Dermis blood vessel endothelial cell (primary cell): Measurements from ENCODE around the gene WASHC2A. TPM values are rescaled to one million over a fixed set of nuclear protein-coding genes. Genes with fewer than 3 reads are reported as not detected.
"Not testable (repeated sequence)": the region's sequence is repeated elsewhere in the genome, so short reads cannot be mapped to it uniquely, and the experiment has no call there.

ENCODE experiments used
- DNase-seq: peaks from one replicate; pipeline ENCODE4 v3.0.0; 2010
- total RNA-seq: library from RNA; depleted of rRNA; stranded (reverse); fragments of >200 nt; gene quantifications from 2 replicates; pipeline ENCODE4 v1.2.3, GENCODE V29; 2014

The WASHC2A gene
- total RNA-seq, 1 donor from 2014 or later, result 45.3 TPM

DNA sequence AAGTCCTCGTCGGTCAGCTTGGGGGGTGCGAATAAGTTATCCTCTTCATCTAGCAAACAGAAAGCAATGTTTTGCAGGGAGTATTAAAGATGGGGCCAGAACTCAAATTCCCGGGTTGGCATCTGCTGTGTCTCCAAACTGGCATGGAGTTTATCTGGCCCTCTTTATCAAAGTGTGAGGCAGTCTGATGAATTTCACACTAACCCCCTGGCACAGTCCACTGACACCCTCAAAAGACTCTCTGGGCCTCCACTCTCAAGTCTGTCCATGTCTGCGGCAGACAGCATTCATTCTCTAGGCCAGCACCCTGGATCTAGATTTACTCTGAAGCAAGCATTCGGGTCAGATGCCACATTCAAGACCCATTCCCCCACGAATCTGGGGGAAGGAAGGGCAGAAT is 6.2 kb upstream of the WASHC2A start:
- DNase-seq, result not testable (repeated sequence)

DNA sequence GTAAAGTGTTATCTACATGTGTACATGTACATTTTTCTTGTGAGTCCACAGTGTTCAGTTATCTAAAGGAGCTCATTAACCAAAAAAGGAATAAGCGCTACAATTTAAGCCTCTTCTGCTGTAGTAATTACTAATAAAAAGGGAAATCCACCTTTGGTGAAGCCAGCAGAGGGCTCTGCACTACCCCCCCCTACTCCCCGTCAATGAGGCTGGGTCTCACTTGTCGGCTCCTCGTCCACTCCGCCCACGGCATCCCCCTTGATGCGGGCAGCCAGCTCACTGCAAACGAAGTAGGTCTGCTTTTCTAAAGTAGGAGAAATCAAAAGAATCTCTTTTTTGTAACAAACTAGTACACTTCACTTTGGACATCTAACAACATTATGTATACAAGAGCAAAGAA is 4.7 kb upstream of the WASHC2A start:
- DNase-seq, result peak; percentile 4

DNA sequence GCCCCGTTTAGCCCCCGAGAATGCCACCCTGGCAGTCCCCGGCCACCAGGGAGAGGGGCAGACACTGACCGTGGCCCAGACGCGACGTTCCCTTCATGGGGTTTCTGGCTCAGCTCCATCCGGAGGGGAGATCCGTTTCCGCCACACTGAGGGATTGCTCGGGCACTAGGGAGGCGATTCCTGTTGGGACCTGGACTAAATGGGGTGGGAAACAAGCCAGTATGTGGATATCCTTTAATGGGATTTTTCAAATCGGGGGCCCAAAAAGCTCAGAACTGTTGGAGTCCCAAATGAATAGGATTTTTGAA is 552 bp downstream of the WASHC2A start:
- not testable (repeated sequence) for DNase-seq

DNA sequence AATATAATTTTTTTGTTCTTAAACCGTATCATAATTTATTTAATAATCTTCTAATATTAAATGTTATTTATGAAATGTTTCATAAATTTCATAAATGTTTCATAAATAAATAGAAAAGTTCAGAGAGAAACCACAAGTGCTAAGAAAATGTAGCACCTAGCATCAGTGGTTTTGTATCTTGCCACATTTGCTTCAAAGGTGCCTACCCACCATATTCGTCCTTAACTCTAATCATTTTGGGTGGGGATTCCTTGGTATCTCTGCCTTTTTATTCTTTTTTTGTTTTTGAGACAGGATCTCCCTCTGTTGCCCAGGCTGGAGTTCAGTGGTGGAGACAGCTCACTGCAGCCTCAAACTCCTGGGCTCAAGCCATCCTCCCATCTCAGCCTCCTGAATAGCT is 7.4 kb downstream of the WASHC2A start:
- DNase-seq, result not testable (repeated sequence)

DNA sequence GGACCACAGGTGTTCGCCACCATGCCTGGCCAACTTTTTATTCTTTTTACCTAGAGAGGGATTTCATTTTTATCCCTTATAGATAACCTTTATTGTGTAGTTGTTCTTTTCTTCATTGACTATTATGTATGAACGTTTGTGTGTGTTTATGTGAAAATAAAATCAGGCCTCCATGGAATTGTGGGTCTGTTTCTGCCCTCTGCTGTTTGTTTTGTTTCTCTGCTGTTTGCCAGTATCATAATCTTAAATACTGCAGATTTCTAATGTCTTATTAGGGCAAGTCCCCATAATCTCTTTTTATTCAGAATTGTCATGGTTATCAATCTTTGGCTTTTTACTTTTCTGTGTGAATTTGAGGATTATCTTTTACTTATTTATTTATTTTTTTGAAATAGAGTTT is 7.8 kb downstream of the WASHC2A start:
- not testable (repeated sequence) for DNase-seq

DNA sequence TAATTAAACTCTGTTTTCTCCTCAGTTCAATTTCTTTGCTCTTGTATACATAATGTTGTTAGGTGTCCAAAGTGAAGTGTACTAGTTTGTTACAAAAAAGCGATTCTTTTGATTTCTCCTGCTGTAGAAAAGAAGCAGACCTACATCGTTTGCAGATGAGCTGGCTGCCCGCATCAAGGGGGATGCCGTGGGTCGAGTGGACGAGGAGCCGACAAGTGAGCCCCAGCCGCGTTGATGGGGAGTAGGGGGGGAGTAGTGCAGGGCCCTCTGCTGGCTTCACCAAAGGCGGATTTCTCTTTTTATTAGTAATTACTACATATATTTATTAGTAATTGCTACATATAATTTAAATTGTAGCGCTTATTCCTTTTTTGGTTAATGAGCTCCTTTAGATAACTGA is 23.6 kb downstream of the WASHC2A start:
- not testable (repeated sequence) for DNase-seq

DNA sequence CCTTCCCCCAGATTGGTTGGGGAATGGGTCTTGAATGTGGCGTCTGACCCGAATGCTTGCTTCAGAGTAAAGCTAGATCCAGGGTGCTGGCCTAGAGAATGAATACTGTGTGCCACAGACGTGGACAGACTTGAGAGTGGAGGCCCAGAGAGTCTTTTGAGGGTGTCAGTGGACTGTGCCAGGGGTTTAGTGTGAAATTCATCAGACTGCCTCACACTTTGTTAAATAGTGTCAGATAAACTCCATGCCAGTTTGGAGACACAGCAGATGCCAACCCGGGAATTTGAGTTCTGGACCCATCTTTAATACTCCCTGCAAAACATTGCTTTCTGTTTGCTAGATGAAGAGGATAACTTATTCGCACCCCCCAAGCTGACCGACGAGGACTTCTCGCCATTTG is 25.2 kb downstream of the WASHC2A start:
- DNase-seq, result not testable (repeated sequence)

DNA sequence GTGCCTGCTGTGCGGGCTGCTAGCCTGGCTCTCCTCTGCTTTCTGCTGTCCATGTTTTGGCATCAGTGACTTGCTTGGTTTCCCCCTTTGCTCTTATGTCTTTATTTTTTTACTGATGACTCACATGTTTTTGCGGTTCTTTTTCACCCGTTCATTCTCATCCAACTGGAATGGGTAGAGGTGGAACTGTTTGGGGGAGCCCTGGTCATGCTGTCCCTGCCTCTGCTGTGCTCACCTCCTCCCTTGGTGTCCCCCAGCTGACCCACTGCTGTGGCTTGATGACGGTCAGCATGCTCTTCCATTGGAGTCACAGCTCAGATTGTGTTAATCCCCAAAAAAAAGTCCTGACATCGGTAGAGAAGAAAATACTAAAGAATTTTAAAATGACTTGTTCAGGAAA is 26.9 kb downstream of the WASHC2A start:
- not testable (repeated sequence) for DNase-seq

DNA sequence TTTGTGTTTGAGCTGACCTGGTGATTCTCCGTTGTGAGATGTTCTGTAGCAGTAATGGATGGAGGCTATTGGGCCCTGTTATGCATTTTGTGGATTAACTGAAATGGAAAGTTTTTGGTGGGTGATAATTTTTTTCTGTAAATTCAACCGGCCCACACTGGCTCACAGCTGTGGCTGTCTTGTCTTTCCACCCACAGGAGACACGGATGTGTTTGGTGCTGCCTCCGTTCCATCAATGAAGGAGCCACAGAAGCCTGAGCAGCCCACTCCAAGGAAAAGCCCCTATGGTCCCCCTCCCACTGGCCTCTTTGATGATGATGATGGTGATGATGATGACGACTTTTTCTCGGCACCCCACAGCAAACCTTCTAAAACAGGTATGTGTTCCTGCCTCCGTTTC is 27.6 kb downstream of the WASHC2A start:
- DNase-seq, result not testable (repeated sequence)

DNA sequence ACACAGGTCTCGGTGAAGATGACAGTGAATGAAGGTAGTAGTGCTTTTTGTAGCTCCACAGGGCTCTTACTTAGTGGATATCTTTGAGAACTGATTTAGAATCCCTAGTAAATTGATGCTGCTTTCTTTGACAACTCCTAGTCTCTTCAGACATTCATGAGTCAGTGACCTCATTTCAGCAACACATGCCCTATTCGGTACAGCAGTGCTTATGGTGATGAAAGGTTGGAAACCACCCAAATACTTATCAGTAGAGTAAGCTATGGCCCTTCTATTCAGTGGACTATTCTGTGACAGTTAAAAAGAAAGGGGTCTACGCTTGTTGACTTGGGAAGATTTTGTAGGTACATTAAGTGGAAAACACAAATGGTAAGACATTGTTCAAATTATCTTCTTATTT is 29.0 kb downstream of the WASHC2A start:
- not testable (repeated sequence) for DNase-seq

DNA sequence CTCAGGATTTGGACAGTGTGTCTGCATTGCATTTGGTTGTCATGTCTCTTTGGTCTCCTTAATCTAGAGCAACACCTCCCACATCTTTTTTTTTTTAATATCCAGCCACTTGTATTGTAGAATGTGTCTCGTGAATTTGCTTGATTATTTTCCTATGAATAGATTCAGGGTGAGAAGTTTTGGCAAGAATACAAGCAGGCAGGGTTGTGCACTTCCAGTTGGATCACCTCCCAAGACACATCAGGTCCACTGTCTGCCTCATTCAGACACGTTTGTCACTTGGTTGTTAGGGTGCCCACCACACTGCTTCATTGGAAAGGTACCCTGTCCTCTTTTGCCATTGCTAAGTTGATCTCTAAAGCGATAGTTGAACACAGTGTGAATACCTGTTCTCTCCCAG is 30.9 kb downstream of the WASHC2A start:
- not testable (repeated sequence) for DNase-seq

DNA sequence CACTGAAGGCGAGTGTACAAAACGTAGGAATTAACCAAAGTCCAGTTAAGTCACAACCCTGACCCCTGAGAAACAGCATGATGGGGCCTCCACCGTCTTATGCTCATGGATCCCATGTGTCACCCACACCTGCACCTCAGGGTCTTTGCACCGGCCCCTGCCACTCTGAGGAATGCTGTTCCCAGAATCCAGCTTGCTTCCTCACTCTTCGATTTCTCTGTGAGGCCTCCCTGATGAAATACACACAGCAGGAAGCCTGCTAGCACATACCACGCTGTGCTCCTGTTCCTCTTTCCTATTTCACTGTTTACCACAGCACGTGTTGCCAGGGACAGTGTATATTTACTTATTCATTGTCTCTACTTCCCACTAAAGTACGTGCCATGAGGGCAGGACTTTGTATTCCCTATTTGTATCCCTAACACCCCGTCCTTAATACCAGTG is 33.4 kb downstream of the WASHC2A start:
- not testable (repeated sequence) for DNase-seq

DNA sequence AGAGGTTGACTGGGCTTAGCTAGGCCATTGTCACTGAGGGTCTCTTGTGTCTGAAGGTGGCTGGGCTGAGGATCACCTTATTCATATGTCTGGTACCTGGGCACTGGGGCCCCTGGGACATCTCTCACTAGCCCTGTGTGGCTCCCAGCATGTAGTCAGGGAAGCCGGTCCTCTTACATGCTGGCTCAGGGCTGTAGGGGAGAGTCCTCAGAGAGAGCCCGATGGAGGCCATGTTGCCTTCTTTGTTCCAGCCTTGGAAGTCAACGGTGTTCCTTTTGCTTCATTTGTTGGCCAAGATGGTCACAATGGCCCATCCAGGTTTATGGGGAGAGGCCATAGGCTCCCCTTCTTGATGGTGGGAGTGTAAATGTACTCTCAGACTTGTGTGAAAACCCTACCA is 34.0 kb downstream of the WASHC2A start:
- not testable (repeated sequence) for DNase-seq

DNA sequence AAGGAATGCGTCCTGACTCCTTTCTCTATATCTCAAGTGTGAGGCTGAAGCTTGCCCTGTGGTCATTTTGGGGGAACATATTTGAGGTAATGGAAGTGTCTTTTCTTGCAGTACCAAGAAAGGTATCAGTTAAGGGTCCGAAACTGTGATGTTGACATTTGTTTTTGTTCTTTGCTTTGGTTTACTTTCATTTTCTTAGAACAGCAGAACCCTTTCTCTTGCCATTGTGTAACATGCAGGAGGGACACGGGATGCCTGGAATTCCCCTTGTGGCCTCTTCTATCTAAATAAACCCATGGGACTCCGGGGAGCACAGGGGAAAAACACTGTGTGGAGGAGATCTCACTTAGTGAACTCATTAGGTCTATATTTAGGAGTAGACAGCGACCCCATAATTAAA is 34.5 kb downstream of the WASHC2A start:
- DNase-seq, result not testable (repeated sequence)

DNA sequence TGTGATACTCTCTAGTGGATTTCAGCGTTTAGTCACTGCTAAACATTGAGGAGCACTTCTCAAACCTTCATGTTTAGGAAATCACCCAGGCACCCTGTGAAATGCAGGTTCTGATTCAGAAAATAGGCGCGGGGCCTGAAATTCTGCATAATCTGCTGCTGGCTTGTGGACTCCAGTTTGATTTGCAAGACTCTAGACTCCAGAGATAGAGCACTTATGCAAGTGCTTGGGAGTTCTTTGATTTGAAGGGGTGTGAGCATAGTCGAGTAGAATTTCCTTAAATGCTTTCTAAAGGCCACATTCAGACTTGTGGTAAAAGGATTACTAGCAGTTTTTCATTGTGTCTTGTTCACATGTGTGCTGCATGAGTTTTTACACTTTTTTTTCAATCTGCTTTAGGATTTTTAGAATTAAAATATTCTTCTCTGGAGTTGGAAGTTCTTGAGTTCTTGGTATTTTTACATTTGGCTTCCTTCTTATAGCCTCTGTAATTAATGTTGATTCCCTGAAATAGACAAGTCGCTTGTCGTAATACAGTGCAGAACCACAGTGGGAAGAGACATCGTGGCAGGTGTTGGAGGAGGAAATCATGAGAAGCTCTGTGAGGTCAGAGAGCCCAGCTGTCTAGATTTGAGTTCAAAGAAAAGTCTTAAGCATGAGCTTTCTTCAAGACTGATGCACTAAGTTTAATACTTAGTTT is 41.4 kb downstream of the WASHC2A start:
- not testable (repeated sequence) for DNase-seq

DNA sequence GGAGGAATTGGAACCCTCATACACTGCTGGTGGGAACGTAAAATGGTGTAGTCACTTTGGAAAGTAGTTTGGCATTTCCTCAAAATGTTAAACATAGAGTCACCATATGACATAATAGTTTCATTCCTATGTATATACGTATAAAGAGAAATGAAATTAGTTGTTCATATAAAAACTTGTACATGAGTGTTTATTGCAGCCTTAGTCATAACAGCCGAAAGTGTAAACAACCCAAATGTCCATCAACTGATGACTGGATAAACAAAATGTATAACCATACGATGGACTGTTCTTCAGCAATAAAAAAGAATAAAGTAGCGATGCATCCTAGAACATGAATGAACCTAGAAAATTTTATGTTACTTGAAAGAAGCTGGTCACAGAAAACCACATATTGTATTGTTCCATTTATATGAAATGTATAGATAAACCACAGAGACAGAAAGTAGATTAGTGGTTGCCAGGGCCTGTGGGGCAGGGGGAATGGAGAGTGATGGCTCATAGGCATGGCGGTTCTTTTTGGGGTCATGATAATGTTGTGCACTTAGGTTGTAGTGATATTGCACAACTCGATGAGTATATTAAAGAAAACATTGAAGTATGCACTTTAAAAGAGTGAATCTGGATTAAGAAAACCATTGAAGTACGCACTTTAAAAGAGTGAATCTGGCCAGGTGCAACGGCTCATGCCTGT is 44.8 kb downstream of the WASHC2A start:
- not testable (repeated sequence) for DNase-seq

DNA sequence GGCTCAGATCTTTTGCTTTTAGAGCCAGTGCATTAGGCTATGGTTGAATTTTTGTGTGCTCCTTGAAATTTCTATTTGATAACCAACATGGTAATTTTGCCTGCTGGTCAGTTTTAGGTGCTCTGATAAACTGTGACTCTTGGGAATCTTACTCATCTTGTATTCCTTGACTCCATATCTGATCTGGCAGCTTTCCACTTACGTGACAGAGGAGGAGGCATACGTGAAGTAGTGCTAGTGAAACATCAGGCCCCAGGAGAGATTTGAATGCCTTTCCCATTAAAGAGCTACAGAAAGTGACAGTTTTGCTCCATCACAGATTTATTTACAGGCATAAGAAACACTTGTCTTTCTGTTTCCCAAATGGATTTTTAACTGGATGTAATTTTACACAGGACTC is 59.0 kb downstream of the WASHC2A start:
- DNase-seq, result not testable (repeated sequence)

DNA sequence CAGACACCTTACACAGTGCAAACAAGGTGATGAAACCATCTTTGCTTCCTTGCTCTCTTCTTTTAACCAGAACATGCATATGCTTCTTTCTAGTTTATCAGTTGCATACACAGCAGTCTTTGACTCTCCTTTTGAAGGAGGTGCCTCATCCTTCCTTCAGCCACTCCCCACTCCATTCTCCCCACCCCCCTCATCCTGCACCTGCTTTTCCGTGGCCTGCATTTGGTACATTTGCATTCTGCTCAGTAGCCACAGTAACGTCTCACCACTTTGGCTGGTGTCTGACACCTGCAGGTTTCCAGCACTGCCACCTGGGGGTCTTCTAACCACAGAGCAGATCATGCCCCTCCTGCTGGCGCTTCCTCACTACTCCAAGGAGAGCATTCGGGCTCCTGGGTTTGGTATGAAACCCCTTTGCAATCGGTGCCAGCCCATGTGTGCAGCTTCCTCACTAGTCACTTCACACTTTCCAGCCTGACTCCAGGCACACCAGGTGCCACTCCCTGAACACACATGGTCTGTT is 60.1 kb downstream of the WASHC2A start:
- not testable (repeated sequence) for DNase-seq

DNA sequence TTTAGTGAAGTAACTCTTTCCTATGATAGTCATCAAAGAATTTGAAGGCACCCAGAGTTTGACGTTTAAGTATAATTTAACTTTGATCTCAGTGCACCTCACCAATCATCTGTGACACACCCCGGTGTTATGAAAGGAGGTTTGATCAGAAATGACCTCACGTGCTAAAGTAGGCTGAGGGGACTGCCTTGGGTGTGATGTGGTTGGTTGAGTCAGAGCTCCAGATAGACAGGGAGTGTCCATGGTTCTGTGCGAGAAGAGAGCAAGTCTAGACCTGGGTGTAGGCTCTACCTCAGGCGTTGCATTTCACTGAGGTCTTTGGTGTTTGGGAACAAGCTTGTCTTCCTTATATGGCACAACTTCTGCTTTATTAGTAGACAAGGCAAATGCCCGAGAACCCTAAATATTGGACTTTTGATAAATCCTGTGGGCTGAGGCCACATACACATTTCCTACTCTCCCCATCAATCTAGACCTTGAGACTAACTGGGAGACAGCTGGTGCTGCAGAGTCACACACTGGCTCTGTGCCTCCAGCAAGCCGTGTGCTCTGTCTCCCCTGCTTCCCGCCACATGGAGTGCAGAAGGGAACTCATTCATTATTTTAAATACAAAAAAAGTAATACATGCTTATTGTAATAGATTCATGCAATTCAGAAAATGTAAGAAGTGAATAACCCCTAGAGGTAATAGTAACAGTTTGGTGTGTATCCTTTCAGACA is 63.7 kb downstream of the WASHC2A start:
- DNase-seq, result not testable (repeated sequence)

DNA sequence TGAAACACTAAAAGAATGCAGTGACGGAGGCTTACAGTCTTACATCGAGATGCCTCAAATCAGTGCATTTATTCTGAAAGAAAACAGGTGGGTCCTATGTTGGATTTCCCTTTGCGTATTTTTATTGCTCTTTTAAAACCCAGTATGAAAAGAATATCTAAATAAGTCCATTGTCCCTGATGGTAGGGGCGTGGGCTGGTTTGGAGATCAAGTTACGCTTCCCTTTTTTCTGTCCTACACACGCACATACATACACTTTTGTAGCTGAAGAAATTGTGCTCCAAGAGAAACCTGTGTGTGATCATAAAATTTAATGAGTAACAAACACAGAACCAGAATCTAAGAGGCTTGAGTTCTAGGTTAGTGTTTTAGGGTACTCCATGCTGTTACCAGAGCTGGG is 64.6 kb downstream of the WASHC2A start:
- not testable (repeated sequence) for DNase-seq

DNA sequence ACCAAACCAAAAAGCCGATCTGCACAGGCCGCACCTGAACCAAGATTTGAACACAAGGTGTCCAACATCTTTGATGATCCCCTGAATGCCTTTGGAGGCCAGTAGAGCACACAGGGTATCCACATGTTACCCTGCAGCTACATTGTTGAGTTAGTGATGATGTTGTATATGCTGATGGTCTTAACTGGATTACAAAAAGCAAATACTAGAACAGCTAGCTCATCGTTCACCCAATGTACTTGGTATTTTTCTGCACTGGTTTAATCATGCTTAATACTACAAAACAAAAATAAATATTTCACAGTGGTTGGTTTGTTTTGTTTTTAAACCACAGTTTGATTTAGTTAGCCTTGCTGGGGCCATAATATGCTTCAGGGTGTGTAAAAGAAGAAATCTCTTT is 65.1 kb downstream of the WASHC2A start:
- DNase-seq, result not testable (repeated sequence)

DNA sequence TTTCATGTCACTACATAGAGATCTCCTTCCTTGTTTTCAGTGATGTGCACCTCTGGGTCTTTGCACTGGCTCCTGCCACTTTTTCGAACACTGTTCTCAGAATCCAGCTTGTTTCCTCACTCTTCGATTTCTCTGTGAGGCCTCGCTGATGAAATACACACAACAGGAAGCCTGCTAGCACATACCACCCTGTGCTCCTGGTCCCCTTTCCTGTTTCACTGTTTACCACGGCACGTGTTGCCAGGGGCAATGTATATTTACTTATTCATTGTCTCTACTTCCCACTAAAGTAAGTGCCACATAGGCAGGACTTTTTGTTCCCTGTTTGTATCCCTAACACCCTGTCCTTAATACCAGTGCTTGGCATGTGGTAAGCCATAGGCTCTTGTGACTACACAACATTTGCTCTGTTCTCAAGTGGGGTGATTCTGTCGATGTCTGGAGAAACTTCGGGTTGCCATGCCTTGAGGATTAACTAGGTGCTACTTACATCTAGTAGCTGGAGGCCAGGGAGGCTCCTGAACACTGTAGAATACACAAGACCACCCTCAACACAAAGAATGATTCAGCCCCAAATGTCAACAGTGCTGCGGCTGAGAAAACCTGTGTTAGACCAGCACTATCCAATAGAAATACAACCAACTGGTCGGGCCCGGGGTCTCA is 75.9 kb downstream of the WASHC2A start:
- peak; percentile 59 for DNase-seq

DNA sequence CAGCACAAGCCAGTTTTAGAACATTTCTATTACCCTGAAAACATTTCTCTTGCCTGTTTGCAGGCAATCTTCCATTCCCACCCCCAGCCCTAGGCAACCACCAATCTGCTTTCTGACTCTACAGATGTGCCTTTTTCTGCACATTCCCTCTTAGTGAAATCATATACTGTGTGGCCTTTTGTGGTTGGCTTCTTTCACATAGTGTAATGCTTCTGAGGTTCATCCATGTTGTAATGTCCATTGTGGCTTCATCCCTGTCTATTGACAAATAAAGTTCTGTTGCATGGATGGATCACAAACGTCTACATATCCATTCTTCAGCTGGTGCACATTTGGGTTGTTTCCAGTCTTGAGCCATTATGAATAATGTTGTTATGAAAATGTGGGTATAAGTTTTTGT is 77.8 kb downstream of the WASHC2A start:
- DNase-seq, result not testable (repeated sequence)
